GM10847 (cell line): ENCODE data around the gene ELFN2.

Experiments
- POLR2A ChIP-seq: IDR thresholded peaks from 2 replicates; pipeline ENCODE4 v1.6.1; 2011; ENCODE audit not compliant: insufficient read length; ENCODE audit errors: extremely low read depth

ELFN2 gene

DNA sequence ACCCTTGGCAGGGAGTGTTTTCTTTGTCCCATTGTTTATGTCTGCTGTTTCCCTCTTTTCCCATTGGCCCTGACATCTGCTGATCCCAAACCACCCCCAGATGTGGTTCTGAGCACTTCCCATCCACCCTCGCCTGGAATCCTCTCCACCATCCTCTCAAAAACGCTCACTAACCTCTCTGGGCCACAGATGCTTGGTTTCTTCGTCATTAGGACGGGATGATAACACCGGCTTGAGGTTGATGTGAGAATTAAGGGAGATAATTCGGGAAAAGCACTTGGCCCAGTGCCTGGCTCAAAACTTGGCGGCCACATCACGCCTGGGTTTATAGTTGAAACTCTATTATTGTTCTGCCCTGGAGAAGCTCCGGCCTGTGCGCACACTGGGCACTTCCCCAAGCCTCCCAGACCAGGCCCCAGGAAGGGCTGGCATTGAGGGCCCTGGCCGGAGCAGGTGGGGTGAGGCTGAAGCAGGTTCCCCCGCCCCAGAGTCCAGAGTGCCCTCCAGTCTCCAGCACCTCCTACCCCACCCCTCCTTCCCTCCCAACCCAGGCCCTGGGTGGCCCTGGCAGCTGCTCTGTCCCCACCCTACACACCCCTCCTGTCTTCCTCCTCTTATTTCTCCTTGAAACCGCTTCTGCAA, 81.3 kb downstream of the ELFN2 start:
- TF ChIP-seq POLR2A, result no peak

DNA sequence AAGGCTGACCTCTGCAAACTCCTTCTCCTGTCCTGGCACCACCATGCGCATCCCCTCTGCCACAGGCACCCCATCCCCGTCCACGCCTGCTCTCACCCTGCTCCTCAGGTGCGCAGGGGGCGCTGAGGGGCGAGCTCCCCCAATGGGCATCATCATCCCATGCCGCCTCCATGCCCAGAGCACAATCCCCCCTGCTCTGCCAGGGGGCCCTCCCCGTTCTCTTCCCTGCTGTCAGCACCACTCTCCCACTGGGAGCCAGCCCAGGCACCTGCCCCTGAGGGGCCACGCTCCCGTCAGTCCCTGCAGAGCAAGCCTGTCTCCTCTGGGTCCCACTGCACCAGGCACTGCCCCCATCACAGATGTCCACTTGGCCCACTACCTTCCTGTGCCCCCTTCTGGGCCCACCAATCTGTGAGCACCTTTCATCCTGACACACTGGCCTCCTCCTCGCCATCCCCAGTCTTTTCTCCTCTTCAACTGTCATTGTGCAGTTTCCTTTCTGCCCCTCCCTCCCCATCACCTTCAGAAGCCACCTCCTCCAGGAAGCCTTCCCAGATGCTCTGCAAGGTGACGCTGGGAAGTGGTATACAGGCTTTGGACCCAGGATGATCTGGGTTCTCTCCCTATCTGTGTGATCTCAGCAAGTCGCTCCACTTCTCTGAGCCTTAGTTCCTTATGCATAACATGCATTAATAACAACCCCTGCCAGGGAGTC, 82.4 kb downstream of the ELFN2 start:
- TF ChIP-seq POLR2A, result no peak

DNA sequence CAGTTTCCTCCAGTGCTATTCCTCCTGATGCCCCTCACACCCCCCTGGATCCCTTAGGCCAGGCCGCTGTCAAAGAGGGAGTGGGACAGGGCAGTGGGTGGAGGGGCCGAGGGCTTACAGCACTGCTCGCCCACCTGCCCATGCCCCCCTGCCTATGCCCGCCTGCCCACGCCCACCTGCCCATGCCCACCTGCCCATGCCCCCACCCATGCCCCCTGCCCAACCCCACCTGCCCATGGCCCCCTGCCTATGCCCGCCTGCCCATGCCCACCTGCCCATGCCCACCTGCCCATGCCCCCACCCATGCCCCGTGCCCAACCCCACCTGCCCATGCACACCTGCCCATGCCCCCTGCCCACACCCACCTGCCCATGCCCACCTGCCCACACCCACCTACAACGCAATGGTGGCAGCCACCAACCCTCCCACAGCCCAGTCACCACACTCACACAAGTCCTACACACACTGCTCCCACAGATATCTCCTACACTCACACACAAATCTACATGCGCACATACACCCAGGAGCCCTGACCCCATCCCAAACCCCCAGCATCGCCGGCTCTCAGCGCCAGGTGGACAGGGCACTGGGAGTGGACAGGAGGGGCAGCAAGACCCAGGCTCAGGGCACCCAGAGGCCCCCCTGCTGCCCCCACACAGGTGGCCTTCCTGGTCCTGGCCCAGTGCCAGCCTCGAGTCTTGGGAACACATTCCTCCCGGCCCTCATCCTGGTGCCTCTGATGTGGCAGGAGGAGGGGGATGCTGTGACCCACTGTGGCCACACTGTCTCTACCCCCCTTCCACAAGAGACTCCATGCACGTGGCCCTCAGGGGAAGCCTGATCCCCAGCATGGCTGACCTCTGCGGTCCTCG, 83.2 kb downstream of the ELFN2 start:
- TF ChIP-seq POLR2A, result no peak

DNA sequence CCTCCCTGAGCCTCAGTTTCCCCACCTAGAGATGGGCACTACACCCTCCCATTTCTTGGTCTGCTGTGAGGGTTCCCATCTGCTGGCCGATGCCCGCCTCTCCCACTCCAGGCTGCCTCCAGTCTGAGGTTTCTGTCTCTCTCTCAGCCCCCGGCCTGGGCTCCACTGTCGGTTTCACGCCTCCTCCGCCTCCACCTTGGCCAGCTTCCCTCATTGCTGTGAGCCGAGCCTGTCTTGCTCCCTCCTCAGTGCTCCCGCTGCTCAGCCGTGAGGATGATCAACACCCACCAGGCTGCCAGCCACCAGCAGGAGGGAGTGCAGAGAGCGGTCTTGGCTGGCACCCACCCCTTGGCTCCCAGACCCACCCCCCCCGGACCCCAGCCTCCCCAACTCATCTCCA, 83.9 kb downstream of the ELFN2 start:
- no peak for TF ChIP-seq POLR2A

DNA sequence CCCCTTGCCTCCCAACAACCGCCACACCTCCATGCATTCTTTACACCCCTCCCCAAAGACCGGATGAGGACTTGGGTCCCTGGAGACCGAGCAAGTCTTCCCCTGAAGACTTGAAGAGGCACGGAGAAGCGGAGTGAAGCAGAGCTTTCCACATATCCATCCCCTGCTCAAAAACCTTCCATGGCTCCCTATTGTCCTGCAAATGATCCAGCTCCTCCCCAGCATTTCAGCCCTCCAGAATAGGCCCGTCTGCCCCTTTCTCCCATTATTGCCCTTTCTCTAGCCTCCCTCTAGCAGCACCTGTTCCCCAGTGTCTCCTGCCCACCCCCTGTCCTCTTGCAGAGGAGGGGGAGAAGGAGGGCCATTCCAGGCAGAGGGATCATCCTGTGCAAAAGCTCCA, 85.2 kb downstream of the ELFN2 start:
- TF ChIP-seq POLR2A, result no peak

DNA sequence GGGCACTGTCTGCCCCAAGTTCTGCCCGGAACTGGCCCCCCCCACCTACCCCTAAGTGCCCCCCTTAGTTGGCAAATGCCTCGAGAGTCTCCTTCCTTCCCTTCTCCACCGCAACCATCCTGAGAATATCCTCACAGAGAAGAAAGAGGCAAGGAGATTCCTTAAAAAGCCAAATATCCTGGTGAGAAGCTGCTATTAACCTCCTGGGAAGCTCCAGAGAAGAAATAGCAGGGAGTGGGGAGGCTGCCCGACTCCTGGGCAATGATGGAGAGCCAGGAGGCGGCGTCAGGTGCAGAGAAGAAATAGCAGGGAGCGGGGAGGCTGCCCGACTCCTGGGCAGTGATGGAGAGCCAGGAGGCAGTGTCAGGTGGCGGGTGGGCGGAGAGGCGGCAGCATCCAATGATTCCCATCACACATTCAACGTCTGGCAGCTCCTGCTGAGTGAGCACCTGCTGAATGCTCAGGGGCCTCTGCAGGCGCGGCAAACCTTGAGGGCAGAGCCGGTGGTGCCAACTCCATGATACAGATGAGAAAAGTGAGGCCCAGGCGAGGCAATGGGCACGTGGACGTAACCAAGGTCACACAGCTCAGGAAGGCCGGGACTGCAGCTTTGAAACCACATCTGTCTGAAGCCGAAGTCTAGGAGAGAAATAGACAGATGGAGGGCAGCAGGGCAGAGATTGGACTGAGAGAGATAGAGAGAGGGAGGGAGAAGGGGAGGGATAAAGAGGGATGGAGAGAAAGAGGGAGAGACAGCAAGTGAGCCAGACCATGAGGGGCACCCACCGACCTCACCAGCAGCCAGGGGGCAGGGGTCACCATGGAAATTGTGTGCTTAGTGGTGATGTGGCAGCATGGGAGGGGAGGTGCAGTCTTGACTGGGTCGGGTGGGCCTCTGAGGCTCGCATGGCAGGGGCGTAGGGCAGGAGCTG, 86.7 kb downstream of the ELFN2 start:
- TF ChIP-seq POLR2A, result no peak

DNA sequence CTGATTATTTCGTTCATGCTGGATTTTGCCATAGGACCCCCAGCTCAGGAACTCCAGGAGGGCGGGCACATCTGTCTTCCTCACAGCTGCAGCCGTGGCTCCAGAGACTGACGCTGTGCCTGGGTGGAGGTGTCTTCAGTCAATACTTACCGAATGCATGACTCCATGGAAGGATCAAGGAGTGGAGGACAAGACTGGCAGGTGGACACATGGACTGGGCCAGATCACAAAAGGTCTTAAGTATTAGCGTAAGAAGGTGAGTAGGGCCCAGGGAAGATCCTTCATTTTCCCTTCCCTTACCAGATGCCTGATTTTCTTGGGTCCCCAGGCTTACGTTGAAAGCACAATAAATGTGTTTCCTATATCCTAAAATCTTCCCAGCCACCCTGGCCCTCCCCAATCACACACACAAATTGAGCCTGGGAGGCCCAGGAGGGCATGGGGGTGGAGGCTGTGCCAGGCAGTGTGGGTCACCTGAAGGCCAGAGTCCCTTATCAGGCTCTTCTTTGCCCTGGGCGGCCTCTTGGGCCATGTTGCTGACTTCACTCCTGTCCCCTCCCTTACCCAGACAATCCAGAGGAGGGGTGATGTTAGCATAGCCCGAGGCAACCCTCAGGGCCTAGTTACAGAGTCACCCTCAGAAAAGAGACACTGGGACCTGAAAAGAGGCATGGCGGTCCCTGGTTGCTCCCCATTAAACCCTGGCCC, 88.6 kb downstream of the ELFN2 start:
- no peak for TF ChIP-seq POLR2A

DNA sequence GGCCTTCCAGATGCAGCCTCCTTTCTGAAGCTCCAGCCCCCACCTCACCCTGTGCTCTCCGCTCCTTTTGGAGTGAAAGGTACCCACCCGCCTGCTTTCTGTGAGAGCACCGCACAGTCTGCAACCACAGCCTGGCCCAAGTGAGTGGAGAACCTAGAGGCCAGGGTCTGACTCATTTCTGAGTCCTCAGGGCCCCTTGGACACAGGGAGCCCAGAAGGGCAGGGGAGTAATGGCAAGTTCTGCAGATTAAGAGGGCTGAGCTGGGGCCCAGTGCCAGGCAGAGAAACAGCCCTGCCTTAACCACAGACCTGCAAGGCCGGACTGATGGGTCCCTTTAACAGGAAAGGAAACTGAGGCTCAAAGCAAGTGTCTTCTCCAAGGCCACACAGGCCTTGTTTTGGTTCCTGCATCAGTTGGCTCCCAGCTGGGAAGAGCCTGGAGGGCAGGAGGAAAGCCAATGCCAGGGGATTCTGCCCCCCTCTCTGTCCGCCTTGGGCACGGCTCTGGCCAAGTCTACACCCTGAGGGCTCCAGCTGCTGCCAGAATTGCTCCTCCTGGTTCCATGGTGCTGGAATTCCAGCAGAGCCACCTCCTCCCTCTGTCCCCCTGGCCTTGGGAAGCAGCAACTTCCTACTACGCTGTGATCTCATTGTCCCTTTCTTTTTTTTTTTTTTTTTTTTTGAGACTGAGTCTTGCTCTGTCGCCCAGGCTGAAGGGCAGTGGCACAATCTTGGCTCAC, 89.9 kb downstream of the ELFN2 start:
- TF ChIP-seq POLR2A, result no peak

DNA sequence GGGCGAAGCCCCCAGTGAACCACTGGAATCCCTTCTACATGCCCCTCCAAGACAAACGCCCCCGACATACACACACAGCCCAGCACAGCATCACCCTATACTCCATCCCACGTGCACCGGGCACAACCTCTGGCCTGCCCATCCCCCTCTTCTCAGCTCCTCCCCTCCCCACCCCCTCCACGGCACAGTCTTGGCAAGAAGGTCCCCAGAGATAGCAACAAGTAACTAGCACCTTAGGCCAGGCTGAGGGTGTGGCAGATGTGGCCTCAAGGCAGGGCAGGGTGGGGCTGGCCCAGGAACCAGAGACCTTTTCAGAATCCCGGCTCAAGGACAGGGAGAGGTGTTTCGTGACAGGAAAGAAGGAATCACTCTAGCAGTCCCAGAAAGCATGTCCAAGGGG, 90.7 kb downstream of the ELFN2 start:
- TF ChIP-seq POLR2A, result no peak

DNA sequence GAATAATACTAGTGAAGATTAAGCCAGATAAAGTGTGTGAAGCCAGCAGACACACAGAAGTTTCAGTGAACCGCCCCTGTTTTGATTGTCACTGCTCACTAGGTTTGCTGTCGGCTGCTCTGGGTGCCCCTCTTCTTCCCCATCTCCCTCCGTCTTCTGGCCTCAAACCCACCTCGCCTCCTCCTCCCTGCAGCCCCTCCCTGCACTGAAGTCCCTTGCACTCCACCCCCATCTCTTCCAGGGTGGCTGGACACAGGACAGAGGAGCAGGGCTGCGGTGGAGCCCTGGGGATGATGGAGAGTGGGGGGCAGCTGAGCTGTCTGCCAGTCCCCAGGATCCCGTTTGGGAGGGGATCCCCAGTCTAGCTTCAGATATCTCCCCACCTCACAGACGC, 91.5 kb downstream of the ELFN2 start:
- no peak for TF ChIP-seq POLR2A

DNA sequence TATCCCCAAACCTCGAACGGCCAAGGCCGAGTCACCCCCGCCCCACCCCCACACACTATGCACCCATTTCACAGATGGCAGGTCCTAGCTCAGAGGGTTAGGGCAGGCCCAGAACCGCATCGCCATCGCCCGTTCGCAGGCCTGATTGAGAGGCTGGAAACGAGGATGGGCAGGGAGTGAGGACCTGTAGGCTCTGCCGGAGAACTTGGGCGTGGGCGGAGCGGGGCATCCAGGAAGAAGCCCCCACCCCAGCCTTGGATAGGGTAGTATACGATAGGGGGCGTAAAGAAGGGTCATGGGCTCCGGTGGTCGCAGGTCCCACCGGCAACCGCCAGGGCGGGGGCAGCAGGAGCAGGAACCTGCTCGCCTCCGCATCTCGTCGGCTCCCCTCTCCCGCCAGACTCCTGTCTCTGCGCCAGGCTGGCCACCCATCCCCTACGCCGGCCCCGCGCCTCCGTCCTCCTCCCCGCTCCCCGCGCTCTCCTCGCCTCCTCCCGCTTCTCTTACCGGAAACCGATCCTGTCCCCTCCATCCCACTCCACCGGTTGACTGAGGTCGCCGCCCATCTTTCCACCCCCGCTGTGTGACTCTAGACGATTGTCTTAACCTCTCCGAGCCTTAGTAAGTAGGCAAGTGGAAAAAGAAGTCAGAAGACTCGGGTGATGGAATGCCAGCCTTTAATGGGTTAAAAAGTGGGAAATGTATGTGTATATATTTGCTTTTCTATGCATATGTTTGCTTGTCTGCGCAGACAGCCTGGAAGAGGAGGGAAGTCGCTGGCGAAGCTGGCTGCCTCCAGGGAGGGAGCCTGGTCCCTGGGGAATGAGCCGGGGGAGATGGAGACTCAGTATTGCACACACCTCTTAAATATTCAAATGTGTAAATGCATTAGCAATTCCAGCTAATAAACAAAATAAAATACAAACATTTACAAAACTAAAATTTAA, 92.1 kb downstream of the ELFN2 start:
- TF ChIP-seq POLR2A, result no peak

DNA sequence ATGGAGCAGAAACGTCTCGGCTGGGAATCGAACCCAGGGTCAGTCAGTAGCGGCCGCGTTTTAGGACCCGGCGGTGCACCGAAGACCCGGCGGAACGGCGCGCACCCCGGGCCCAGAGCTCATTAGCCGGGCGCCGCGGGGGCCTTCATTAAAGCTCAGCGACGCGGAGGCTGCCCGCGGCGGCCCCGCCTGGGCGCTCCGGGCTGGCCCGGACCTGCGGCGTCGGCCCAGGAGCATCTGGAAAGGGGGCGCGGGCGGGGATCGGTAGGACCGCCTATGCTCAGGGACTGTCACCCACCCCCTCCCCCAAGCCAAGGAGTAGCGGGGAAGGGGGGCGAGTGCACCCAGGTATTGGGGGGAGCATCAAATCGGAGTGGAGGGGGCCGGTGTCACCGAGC, 92.8 kb downstream of the ELFN2 start:
- no peak for TF ChIP-seq POLR2A

DNA sequence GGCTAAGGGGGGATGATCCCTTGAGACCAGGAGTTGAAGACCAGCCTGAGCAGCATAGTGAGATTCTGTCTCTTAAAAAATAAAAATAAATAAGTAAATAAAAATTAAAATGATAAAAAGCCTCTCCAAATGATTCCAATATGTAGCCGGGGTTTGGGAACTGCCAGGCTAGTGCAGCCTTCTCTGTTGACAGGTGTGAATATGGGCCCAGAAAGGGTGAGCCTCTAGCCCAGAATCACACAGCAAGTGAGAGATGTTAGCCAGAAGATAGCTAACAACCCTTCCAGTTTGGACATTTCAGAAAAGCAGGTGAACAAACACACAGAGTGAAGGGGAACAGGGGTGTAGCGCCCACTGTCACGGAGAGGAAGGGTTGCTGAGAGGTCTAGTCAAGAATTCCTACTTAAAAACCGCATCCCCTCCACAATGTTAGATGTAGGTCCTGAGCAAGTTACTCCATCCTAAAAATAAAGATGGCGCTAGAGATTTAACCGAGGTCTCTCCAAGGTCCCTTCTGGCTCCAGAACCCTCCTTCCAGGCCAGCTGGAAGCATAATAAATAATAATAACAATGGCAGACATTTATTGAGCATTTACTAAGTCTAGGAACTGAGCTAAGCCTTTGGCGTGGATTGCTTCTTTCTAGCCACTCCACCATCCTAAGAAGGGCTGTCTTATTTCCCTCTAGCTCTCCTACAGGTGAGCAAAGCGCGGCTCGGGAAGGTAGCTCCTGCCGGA, 93.4 kb downstream of the ELFN2 start:
- no peak for TF ChIP-seq POLR2A
